ENCODE measurements around the gene ATL2.

The ATL2 gene

GRCh38 chr2:38308821-38309220, 68.3 kb downstream of the ATL2 start:
- DNase-seq (ENCODE audit: insufficient read length, low spot score) = no peak
- TF ChIP-seq POLR2AphosphoS5 (IDR thresholded peaks at IDR 0.05; ENCODE audit: low read depth, low read length) (no peak), POU2F2 (IDR thresholded peaks at IDR 0.05; ENCODE audit: low read depth, low read length) (no peak), POLR2A (IDR thresholded peaks at IDR 0.05; ENCODE audit: low read depth, low read length) (no peak), TAF1 (IDR thresholded peaks at IDR 0.05; ENCODE audit: low read depth, low read length) (no peak), SPI1 (IDR thresholded peaks at IDR 0.05; ENCODE audit: low read depth, low read length) (no peak), PAX5 (IDR thresholded peaks at IDR 0.05; ENCODE audit: insufficient read depth, low read length, severe bottlenecking) (no peak)
- no peak for FAIRE-seq

- DNase-seq (ENCODE audit: insufficient read length, low spot score) (no peak), FAIRE-seq (no peak)
- TF ChIP-seq POLR2AphosphoS5 (IDR thresholded peaks at IDR 0.05; ENCODE audit: low read depth, low read length) (no peak), POU2F2 (IDR thresholded peaks at IDR 0.05; ENCODE audit: low read depth, low read length) (no peak), TAF1 (IDR thresholded peaks at IDR 0.05; ENCODE audit: low read depth, low read length) (no peak), SPI1 (IDR thresholded peaks at IDR 0.05; ENCODE audit: low read depth, low read length) (no peak), POLR2A (IDR thresholded peaks at IDR 0.05; ENCODE audit: low read depth, low read length) (no peak), PAX5 (IDR thresholded peaks at IDR 0.05; ENCODE audit: insufficient read depth, low read length, severe bottlenecking) (no peak)
Observed at GRCh38 chr2:38301969-38302702, 74.9 kb downstream of the ATL2 start.

- FAIRE-seq = peak; percentile 85
- DNase-seq (ENCODE audit: insufficient read length, low spot score) = no peak
- no peak for TF ChIP-seq TAF1 (IDR thresholded peaks at IDR 0.05; ENCODE audit: low read depth, low read length)
- peak; percentile 82 for TF ChIP-seq SPI1 (IDR thresholded peaks at IDR 0.05; ENCODE audit: low read depth, low read length)
Observed at GRCh38 chr2:38301340-38301968, 75.6 kb downstream of the ATL2 start.

GRCh38 chr2:38298539-38298938, 78.5 kb downstream of the ATL2 start:
- DNase-seq (ENCODE audit: insufficient read length, low spot score) = no peak
- TF ChIP-seq PAX5 (IDR thresholded peaks at IDR 0.05; ENCODE audit: insufficient read depth, low read length, severe bottlenecking) (no peak), TAF1 (IDR thresholded peaks at IDR 0.05; ENCODE audit: low read depth, low read length) (no peak), SPI1 (IDR thresholded peaks at IDR 0.05; ENCODE audit: low read depth, low read length) (no peak), POLR2A (IDR thresholded peaks at IDR 0.05; ENCODE audit: low read depth, low read length) (no peak), POU2F2 (IDR thresholded peaks at IDR 0.05; ENCODE audit: low read depth, low read length) (no peak), POLR2AphosphoS5 (IDR thresholded peaks at IDR 0.05; ENCODE audit: low read depth, low read length) (no peak)
- FAIRE-seq = no peak

GRCh38 chr2:38296197-38296780, 80.8 kb downstream of the ATL2 start:
- no peak for FAIRE-seq
- TF ChIP-seq PAX5 (IDR thresholded peaks at IDR 0.05; ENCODE audit: insufficient read depth, low read length, severe bottlenecking) (no peak), SPI1 (IDR thresholded peaks at IDR 0.05; ENCODE audit: low read depth, low read length) (no peak), POLR2AphosphoS5 (IDR thresholded peaks at IDR 0.05; ENCODE audit: low read depth, low read length) (no peak), POLR2A (IDR thresholded peaks at IDR 0.05; ENCODE audit: low read depth, low read length) (no peak), TAF1 (IDR thresholded peaks at IDR 0.05; ENCODE audit: low read depth, low read length) (no peak), POU2F2 (IDR thresholded peaks at IDR 0.05; ENCODE audit: low read depth, low read length) (no peak)

GRCh38 chr2:38294597-38294996, 82.5 kb downstream of the ATL2 start:
- no peak for DNase-seq (ENCODE audit: insufficient read length, low spot score)
- FAIRE-seq = no peak
- TF ChIP-seq POLR2AphosphoS5 (IDR thresholded peaks at IDR 0.05; ENCODE audit: low read depth, low read length) (no peak), PAX5 (IDR thresholded peaks at IDR 0.05; ENCODE audit: insufficient read depth, low read length, severe bottlenecking) (no peak), TAF1 (IDR thresholded peaks at IDR 0.05; ENCODE audit: low read depth, low read length) (no peak), SPI1 (IDR thresholded peaks at IDR 0.05; ENCODE audit: low read depth, low read length) (no peak), POU2F2 (IDR thresholded peaks at IDR 0.05; ENCODE audit: low read depth, low read length) (no peak), POLR2A (IDR thresholded peaks at IDR 0.05; ENCODE audit: low read depth, low read length) (no peak)

More at GRCh38 chr2:38296197-38296780, 80.8 kb downstream of the ATL2 start:
- DNase-seq (ENCODE audit: insufficient read length, low spot score) = no peak

GRCh38 chr2:38293152-38293865, 83.8 kb downstream of the ATL2 start:
- FAIRE-seq (peak; percentile 20), DNase-seq (ENCODE audit: insufficient read length, low spot score) (no peak)
- TF ChIP-seq POLR2A (IDR thresholded peaks at IDR 0.05; ENCODE audit: low read depth, low read length) = no peak
- TF ChIP-seq PAX5 (IDR thresholded peaks at IDR 0.05; ENCODE audit: insufficient read depth, low read length, severe bottlenecking) = no peak
- no peak for TF ChIP-seq TAF1 (IDR thresholded peaks at IDR 0.05; ENCODE audit: low read depth, low read length)
- no peak for TF ChIP-seq POU2F2 (IDR thresholded peaks at IDR 0.05; ENCODE audit: low read depth, low read length)
- no peak for TF ChIP-seq POLR2AphosphoS5 (IDR thresholded peaks at IDR 0.05; ENCODE audit: low read depth, low read length)
- TF ChIP-seq SPI1 (IDR thresholded peaks at IDR 0.05; ENCODE audit: low read depth, low read length) = no peak

GRCh38 chr2:38290332-38290731, 86.7 kb downstream of the ATL2 start:
- FAIRE-seq (no peak), DNase-seq (ENCODE audit: insufficient read length, low spot score) (no peak)
- TF ChIP-seq POU2F2 (IDR thresholded peaks at IDR 0.05; ENCODE audit: low read depth, low read length) (no peak), SPI1 (IDR thresholded peaks at IDR 0.05; ENCODE audit: low read depth, low read length) (no peak), PAX5 (IDR thresholded peaks at IDR 0.05; ENCODE audit: insufficient read depth, low read length, severe bottlenecking) (no peak), TAF1 (IDR thresholded peaks at IDR 0.05; ENCODE audit: low read depth, low read length) (no peak), POLR2A (IDR thresholded peaks at IDR 0.05; ENCODE audit: low read depth, low read length) (no peak), POLR2AphosphoS5 (IDR thresholded peaks at IDR 0.05; ENCODE audit: low read depth, low read length) (no peak)

GRCh38 chr2:38284971-38285370, 92.1 kb downstream of the ATL2 start:
- no peak for TF ChIP-seq TAF1 (IDR thresholded peaks at IDR 0.05; ENCODE audit: low read depth, low read length)
- no peak for TF ChIP-seq SPI1 (IDR thresholded peaks at IDR 0.05; ENCODE audit: low read depth, low read length)
- no peak for TF ChIP-seq POU2F2 (IDR thresholded peaks at IDR 0.05; ENCODE audit: low read depth, low read length)
- TF ChIP-seq POLR2AphosphoS5 (IDR thresholded peaks at IDR 0.05; ENCODE audit: low read depth, low read length) = no peak
- no peak for TF ChIP-seq PAX5 (IDR thresholded peaks at IDR 0.05; ENCODE audit: insufficient read depth, low read length, severe bottlenecking)
- TF ChIP-seq POLR2A (IDR thresholded peaks at IDR 0.05; ENCODE audit: low read depth, low read length) = no peak
- FAIRE-seq (no peak), DNase-seq (ENCODE audit: insufficient read length, low spot score) (no peak)

Data from GM12891 (cell line).